ENCODE data around the gene ZNF683.

Gene ZNF683

GRCh38 chr1:26356106-26356505 is 16.4 kb downstream of the ZNF683 start:
- Mint-ChIP-seq H3K9me3 (no peaks in the 10 kb centered on the region), H3K27me3 (peaks cover 14% of the 10 kb centered on the region), H3K4me3 (no peak overlapping the region), H3K36me3 (ENCODE audit: low read depth) (no peaks in the 10 kb centered on the region), H3K4me1 (ENCODE audit: low read depth) (peaks cover 27% of the 10 kb centered on the region), H3K27ac (no peak overlapping the region)
- no peak for DNase-seq

GRCh38 chr1:26354972-26355371 is 17.6 kb downstream of the ZNF683 start:
- Mint-ChIP-seq H3K27ac (no peak overlapping the region), H3K9me3 (no peaks in the 10 kb centered on the region), H3K4me3 (no peak overlapping the region), H3K4me1 (ENCODE audit: low read depth) (peaks cover 16% of the 10 kb centered on the region), H3K36me3 (ENCODE audit: low read depth) (no peaks in the 10 kb centered on the region), H3K27me3 (peaks cover 3% of the 10 kb centered on the region)
- no peak for DNase-seq

- no peak within 1 kb of the TSS for H3K27ac Mint-ChIP-seq
These were observed 18.4 kb downstream of the ZNF683 start, which contains the start of gene CRYBG2 for GRCh38 chr1:26353976-26354820. CRYBG2 (minus strand) TSS chr1:26354130; CDS start chr1:26346657, 7,473 bp downstream.

GRCh38 chr1:26353210-26353859 is 19.2 kb downstream of the ZNF683 start:
- DNase-seq = no peak
- H3K4me3 Mint-ChIP-seq = no peak overlapping the region
- H3K4me1 Mint-ChIP-seq (ENCODE audit: low read depth) = peaks cover under 1% of the 10 kb centered on the region
- no peak overlapping the region for H3K27ac Mint-ChIP-seq
- no peaks in the 10 kb centered on the region for H3K27me3 Mint-ChIP-seq
- no peaks in the 10 kb centered on the region for H3K36me3 Mint-ChIP-seq (ENCODE audit: low read depth)
- H3K9me3 Mint-ChIP-seq = no peaks in the 10 kb centered on the region

More at GRCh38 chr1:26353976-26354820, 18.4 kb downstream of the ZNF683 start, which contains the start of gene CRYBG2:
- Mint-ChIP-seq H3K4me3 (no peak within 1 kb of the TSS), H3K4me1 (ENCODE audit: low read depth) (peaks cover 9% of the 10 kb centered on the region), H3K36me3 (ENCODE audit: low read depth) (no peaks in the 10 kb centered on the region), H3K27me3 (no peaks in the 10 kb centered on the region), H3K9me3 (no peaks in the 10 kb centered on the region)
- no peak for DNase-seq

- DNase-seq = no peak
- Mint-ChIP-seq H3K36me3 (ENCODE audit: low read depth) (no peaks in the 10 kb centered on the region), H3K27me3 (no peaks in the 10 kb centered on the region), H3K27ac (no peak overlapping the region), H3K4me1 (ENCODE audit: low read depth) (no peaks in the 10 kb centered on the region), H3K4me3 (no peak overlapping the region), H3K9me3 (no peaks in the 10 kb centered on the region)
These were observed 20.2 kb downstream of the ZNF683 start for GRCh38 chr1:26352338-26352679.

GRCh38 chr1:26351590-26352337 is 20.8 kb downstream of the ZNF683 start:
- no peaks in the 10 kb centered on the region for H3K9me3 Mint-ChIP-seq

GRCh38 chr1:26350701-26351589 is 21.6 kb downstream of the ZNF683 start:
- no peak for DNase-seq
- Mint-ChIP-seq H3K4me3 (no peak overlapping the region), H3K36me3 (ENCODE audit: low read depth) (no peaks in the 10 kb centered on the region), H3K27ac (no peak overlapping the region), H3K27me3 (no peaks in the 10 kb centered on the region), H3K4me1 (ENCODE audit: low read depth) (no peaks in the 10 kb centered on the region), H3K9me3 (no peaks in the 10 kb centered on the region)

More at GRCh38 chr1:26351590-26352337, 20.8 kb downstream of the ZNF683 start:
- H3K4me3 Mint-ChIP-seq = no peak overlapping the region
- no peaks in the 10 kb centered on the region for H3K36me3 Mint-ChIP-seq (ENCODE audit: low read depth)
- DNase-seq = no peak
- H3K4me1 Mint-ChIP-seq (ENCODE audit: low read depth) = no peaks in the 10 kb centered on the region
- H3K27ac Mint-ChIP-seq = no peak overlapping the region
- H3K27me3 Mint-ChIP-seq = no peaks in the 10 kb centered on the region

- Mint-ChIP-seq H3K27ac (no peak overlapping the region), H3K36me3 (ENCODE audit: low read depth) (no peaks in the 10 kb centered on the region), H3K4me1 (ENCODE audit: low read depth) (no peaks in the 10 kb centered on the region), H3K27me3 (no peaks in the 10 kb centered on the region), H3K9me3 (no peaks in the 10 kb centered on the region), H3K4me3 (no peak overlapping the region)
- no peak for DNase-seq
These were observed 22.2 kb downstream of the ZNF683 start for GRCh38 chr1:26350343-26350700.

- Mint-ChIP-seq H3K9me3 (no peaks in the 10 kb centered on the region), H3K27me3 (no peaks in the 10 kb centered on the region), H3K27ac (no peak overlapping the region), H3K36me3 (ENCODE audit: low read depth) (no peaks in the 10 kb centered on the region), H3K4me1 (ENCODE audit: low read depth) (no peaks in the 10 kb centered on the region), H3K4me3 (no peak overlapping the region)
- no peak for DNase-seq
These were observed 22.7 kb downstream of the ZNF683 start for GRCh38 chr1:26349877-26350244.

GRCh38 chr1:26349188-26349876 is 23.2 kb downstream of the ZNF683 start:
- Mint-ChIP-seq H3K27ac (no peak overlapping the region), H3K9me3 (no peaks in the 10 kb centered on the region), H3K4me3 (no peak overlapping the region), H3K36me3 (ENCODE audit: low read depth) (no peaks in the 10 kb centered on the region), H3K27me3 (no peaks in the 10 kb centered on the region), H3K4me1 (ENCODE audit: low read depth) (no peaks in the 10 kb centered on the region)
- no peak for DNase-seq

- Mint-ChIP-seq H3K27me3 (no peaks in the 10 kb centered on the region), H3K4me3 (no peak overlapping the region), H3K4me1 (ENCODE audit: low read depth) (no peaks in the 10 kb centered on the region), H3K36me3 (ENCODE audit: low read depth) (no peaks in the 10 kb centered on the region), H3K9me3 (no peaks in the 10 kb centered on the region), H3K27ac (no peak overlapping the region)
- DNase-seq = no peak
These were observed 26.1 kb downstream of the ZNF683 start for GRCh38 chr1:26346274-26347033.

GRCh38 chr1:26345718-26346117 is 26.8 kb downstream of the ZNF683 start:
- Mint-ChIP-seq H3K27ac (no peak overlapping the region), H3K4me3 (no peak overlapping the region), H3K36me3 (ENCODE audit: low read depth) (no peaks in the 10 kb centered on the region), H3K27me3 (no peaks in the 10 kb centered on the region), H3K4me1 (ENCODE audit: low read depth) (no peaks in the 10 kb centered on the region), H3K9me3 (no peaks in the 10 kb centered on the region)
- DNase-seq = no peak
